Lower lobe of right lung (tissue), 2 donors: ENCODE data around the gene ROR1. TPM values are rescaled to one million over a fixed set of nuclear protein-coding genes. Genes with fewer than 3 reads are reported as not detected.

Source experiments
- ATAC-seq, 2 donors: fragments of 200-7000 bp; cut with Tn5 transposase; one replicate each; pipeline ENCODE4 v1.9.1; 2020 to 2022; ENCODE audit warnings: mild to moderate bottlenecking in 2 of 2, moderate library complexity in 2 of 2
- DNase-seq: peaks from one replicate; pipeline ENCODE4 v3.0.0-alpha.2; 2020
- H3K27ac ChIP-seq: fragments of 200-600 bp; one replicate; pipeline ENCODE4 v1.8.0; 2022
- H3K27me3 ChIP-seq: fragments of 200-600 bp; one replicate; pipeline ENCODE4 v1.8.0; 2022; ENCODE audit warnings: low read depth
- H3K36me3 ChIP-seq: fragments of 200-600 bp; one replicate; pipeline ENCODE4 v1.8.0; 2022; ENCODE audit warnings: mild to moderate bottlenecking
- H3K4me1 ChIP-seq: fragments of 200-600 bp; one replicate; pipeline ENCODE4 v1.8.0; 2022
- H3K4me3 ChIP-seq: fragments of 200-600 bp; one replicate; pipeline ENCODE4 v1.8.0; 2022; ENCODE audit warnings: mild to moderate bottlenecking
- H3K9me3 ChIP-seq: fragments of 200-600 bp; one replicate; pipeline ENCODE4 v1.8.0; 2022
- intact Hi-C: fragments of 100-400 bp; cut with DNase I; formaldehyde crosslinking; loops from one replicate; pipeline ENCODE4 v1.11.0; 2022
- total RNA-seq: library from RNA; stranded (reverse); fragmentation: NEBNext Ultra II Directional; extraction: Animal tissue kit (Norgen Biotek cat#: 25700); gene quantifications from one replicate; pipeline ENCODE4 v1.2.1, GENCODE V29; 2021
- TF ChIP-seq, protein P1 (sequence below): fragments of 200-600 bp; IDR thresholded peaks from one replicate; pipeline ENCODE4 v1.8.0; 2022; ENCODE audit warnings: antibody characterized with exemption, mild to moderate bottlenecking
- donor health status: DM: no; HTN: yes; CAD: no; lungs with severe emphysema.

The ROR1 gene
- total RNA-seq, 1 donor from 2014 or later, result 15.8 TPM

DNA sequence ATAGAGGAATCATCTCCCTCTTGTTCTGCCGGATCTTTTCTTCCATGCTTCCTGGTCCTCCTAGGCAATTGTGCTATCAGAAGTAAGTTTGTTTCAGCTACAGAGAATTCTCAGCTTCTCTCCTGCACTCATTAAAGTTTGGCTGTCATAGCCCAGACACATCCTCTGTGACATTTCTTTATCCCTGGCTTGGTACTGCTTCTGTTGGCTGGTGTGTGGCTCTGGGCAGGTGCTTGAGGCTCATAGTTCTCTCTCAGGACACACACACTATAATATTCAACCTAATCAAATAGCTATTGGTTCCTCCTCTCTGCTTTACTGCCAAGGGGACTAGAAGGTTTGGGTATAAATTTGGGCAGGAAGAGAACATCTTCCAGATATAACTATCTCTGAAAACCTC, 172.1 kb downstream of the ROR1 start:
- H3K4me1 ChIP-seq, result peaks cover 7% of the 10 kb centered on the region
- H3K36me3 ChIP-seq, result no peaks in the 10 kb centered on the region
- H3K4me3 ChIP-seq, result no peak overlapping the region
- DNase-seq (no peak), ATAC-seq (no peak)
- no peak overlapping the region for H3K27ac ChIP-seq
- no peaks in the 10 kb centered on the region for H3K27me3 ChIP-seq
- intact Hi-C loops, result no loop called here
- no peaks in the 10 kb centered on the region for H3K9me3 ChIP-seq
- TF ChIP-seq, protein P1, sequence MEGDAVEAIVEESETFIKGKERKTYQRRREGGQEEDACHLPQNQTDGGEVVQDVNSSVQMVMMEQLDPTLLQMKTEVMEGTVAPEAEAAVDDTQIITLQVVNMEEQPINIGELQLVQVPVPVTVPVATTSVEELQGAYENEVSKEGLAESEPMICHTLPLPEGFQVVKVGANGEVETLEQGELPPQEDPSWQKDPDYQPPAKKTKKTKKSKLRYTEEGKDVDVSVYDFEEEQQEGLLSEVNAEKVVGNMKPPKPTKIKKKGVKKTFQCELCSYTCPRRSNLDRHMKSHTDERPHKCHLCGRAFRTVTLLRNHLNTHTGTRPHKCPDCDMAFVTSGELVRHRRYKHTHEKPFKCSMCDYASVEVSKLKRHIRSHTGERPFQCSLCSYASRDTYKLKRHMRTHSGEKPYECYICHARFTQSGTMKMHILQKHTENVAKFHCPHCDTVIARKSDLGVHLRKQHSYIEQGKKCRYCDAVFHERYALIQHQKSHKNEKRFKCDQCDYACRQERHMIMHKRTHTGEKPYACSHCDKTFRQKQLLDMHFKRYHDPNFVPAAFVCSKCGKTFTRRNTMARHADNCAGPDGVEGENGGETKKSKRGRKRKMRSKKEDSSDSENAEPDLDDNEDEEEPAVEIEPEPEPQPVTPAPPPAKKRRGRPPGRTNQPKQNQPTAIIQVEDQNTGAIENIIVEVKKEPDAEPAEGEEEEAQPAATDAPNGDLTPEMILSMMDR, result no peak

DNA sequence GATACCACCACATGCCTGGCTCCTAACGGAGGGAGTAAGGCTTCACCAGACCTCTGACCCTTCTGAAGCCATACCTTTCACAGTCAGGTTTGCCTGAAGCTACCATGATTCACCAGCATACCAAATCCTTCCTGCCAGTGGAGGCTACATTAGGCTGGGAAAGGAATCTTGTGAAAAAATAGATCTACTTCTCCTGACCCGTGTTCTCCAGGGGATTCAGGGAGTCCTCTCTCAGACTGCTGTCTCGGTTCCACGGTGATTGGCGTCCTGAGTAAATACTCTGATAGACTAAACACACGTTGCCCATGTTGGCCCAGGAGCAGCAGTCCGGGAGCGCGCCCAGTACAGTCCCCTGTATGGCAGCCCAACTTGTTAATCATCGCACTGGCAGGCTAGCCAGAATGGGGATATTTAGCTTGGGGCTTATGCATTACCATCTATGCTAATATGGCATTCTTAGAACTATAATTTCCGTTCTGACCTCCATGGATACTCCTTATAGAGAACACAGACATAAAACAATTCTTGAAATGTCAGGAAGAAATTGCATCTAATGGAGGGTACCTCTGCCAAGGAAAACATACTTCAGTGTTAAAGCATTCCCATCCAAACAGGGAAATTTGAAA, 173.2 kb downstream of the ROR1 start:
- intact Hi-C loops, result no loop called here
- Histone ChIP-seq H3K27me3 (no peaks in the 10 kb centered on the region), H3K36me3 (no peaks in the 10 kb centered on the region), H3K27ac (no peak overlapping the region), H3K4me3 (no peak overlapping the region), H3K9me3 (no peaks in the 10 kb centered on the region), H3K4me1 (peaks cover 13% of the 10 kb centered on the region)
- TF ChIP-seq, protein P1, result no peak
- DNase-seq (no peak), ATAC-seq (peak in 1 of 2 donors; percentile 35)

DNA sequence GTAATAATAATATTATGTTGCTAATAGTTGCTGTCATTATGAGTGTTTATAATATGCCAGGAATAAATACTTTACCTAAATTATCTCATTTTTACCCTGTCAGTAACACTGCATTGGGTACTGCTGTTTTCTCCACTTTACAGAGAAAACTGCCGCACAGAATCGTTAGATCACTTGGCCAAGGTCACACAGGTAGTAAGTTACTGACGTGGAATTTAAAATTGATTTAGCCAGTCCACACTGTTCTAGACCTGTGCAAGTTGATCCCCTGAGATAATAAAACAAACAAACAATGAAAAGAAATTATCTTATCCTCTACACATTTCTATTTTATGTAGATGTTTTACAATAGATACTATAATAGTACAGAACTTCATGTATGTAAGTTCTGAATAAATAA, 174.1 kb downstream of the ROR1 start:
- H3K36me3 ChIP-seq, result no peaks in the 10 kb centered on the region
- peaks cover 13% of the 10 kb centered on the region for H3K4me1 ChIP-seq
- no peaks in the 10 kb centered on the region for H3K9me3 ChIP-seq
- TF ChIP-seq, protein P1, result no peak
- no peak overlapping the region for H3K27ac ChIP-seq
- DNase-seq, result no peak
- intact Hi-C loops, result no loop called here
- no peaks in the 10 kb centered on the region for H3K27me3 ChIP-seq
- ATAC-seq, result no peak
- no peak overlapping the region for H3K4me3 ChIP-seq

DNA sequence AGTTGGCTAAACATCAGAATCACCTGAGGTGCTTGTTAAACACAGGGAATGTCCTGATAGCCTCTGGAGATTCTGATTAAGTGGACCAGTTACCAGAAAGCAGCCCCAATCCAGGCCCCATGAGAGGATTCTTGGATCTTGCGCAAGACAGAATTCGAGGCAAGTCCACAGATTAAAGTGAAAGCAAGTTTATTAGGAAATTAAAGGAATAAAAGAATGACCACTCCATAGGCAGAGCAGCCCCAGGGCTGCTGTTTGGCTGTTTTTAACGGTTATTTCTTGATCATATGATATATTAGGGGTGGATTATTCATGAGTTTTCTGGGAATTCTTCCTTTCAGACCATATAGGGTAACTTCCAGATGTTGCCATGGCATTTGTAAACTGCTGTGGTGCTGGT, 176.2 kb downstream of the ROR1 start:
- no peak overlapping the region for H3K4me3 ChIP-seq

DNA sequence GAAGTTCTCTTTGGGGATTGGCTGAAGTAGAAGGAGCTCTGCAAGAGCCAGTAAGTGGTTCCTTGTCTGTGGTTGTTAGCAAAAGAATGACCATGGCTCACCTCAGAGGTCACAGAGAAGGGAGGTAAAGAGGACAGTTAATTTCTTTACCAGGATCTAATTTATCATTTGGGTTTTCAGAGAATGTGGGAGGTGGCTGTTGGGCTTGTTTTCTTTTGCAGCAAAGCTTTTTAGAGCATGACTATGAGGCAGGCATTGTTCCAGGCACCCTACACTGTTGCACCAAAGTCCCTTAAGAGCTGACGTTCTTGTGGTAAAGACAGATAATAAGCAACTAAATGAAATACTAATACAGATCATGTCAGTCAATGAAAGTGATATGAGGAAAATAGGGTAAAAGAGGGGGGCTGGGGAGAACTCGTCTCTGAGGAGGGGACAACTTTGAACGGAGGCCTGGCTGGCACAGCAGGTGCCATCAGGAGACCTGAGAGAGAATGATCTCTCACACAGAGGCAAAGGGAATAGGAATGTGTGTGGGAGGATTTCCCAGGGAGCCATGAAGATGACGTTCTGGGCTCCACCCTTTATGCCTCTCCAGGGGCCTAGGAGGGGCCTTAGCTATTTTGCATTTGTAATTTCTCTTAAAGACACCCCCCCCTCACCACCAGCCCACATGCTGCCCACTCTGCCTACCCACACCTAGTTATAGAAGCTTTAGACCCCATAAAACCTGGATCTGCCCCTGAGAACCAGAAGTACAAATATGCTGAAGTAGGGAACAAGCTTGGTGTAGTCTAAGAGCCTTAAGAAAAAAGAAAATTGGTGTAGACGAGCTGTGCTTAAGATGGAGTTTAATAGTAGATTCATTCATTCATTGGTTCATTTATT, 177.5 kb downstream of the ROR1 start:
- no peak for DNase-seq
- no peak for ATAC-seq
- Histone ChIP-seq H3K4me1 (peaks cover 13% of the 10 kb centered on the region), H3K4me3 (no peak overlapping the region), H3K9me3 (peaks cover 8% of the 10 kb centered on the region), H3K36me3 (no peaks in the 10 kb centered on the region), H3K27me3 (no peaks in the 10 kb centered on the region), H3K27ac (no peak overlapping the region)
- intact Hi-C loops, result no loop called here
- TF ChIP-seq, protein P1, result no peak

More for the DNA sequence above, 176.2 kb downstream of the ROR1 start:
- Histone ChIP-seq H3K27me3 (no peaks in the 10 kb centered on the region), H3K9me3 (peaks cover 8% of the 10 kb centered on the region), H3K36me3 (no peaks in the 10 kb centered on the region), H3K27ac (peak overlapping the region; percentile 51), H3K4me1 (peaks cover 13% of the 10 kb centered on the region)
- DNase-seq, result no peak
- intact Hi-C loops, result no loop called here
- TF ChIP-seq, protein P1, result no peak
- ATAC-seq, result peak; percentile 75 to 84
